Limb (tissue), 2 donors: ENCODE measurements around the gene BTBD17.

Experiments used
- DNase-seq, 2 donors: peaks; one replicate each; pipeline ENCODE4 v3.0.0-alpha.2; 2016; ENCODE audit errors: extremely low spot score in 2 of 2

BTBD17 gene

DNA sequence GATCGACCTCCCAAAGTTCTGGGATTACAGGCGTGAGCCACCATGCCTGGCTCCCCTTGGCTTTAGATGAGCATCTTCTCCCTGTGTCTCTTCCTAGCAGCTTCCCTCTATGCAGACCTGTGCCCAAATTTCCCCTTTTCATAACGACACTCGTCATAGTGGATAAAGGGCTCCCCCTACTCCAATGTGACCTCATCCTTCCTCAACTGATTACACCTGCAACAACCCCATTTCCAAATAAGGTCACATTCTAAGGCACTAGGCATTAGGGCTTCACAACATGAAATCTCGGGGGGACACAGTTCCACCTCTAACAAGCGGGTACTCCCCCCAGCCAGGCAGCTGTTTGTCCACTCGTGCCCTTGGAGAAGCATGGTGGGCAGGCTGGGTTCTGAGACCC lies 25.4 kb downstream of the BTBD17 start:
- no peak for DNase-seq

DNA sequence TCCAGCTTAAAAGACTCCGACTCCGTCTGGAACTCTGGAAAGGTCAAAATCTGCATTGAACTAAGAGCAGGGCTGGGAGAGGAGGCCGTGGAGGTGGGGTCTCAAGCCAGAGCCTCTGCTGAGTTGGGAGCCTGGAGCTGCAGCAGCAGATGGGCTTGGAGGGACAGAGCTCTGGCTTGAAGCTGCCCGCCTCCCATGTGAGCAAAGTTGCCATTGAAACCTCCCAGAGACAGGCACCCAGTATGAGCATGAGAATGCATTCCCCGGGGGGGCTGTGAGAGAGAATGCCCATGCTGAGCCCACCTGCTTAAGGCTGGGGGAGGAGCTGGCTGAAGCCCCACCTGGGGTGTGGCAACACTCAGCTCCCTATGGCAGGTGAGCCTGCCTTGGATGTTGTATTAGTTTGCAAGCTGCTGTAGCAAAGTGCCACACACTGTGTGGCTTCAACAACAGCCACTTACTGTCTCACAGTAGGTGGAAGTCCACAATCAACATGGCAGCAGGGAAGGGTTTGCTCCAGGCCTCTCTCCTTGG lies 26.1 kb downstream of the BTBD17 start:
- no peak for DNase-seq

DNA sequence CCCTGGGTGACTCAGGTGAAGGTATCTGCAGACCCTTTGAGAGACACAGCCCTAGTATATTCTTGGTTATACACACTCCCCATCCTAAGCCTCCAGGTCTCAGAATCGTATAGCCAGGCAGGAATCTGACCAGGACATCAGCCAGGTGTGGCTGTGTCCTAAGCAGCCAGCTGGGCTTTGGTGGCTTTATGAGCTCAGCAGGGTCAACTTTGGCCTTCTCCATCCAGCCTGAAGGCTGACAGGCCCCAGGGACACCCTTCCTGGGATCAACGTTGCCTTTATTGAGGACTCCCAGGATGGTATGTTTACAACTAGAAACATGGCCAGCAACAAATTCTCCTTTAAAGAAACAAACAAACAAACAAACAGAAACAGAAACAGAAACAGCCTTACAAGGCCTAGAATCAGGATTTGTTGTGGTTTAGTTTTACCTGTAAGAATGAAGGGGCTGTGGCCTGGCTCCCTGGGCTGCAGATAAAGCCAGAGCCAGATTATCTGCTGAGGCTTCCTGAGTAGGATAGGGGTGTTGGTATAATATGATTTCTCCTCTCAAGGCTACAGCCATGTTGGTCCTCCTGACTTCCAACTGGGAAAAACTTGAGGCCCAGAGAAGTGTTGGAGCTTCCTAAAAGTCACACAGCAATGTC lies 27.2 kb downstream of the BTBD17 start:
- DNase-seq: no peak

DNA sequence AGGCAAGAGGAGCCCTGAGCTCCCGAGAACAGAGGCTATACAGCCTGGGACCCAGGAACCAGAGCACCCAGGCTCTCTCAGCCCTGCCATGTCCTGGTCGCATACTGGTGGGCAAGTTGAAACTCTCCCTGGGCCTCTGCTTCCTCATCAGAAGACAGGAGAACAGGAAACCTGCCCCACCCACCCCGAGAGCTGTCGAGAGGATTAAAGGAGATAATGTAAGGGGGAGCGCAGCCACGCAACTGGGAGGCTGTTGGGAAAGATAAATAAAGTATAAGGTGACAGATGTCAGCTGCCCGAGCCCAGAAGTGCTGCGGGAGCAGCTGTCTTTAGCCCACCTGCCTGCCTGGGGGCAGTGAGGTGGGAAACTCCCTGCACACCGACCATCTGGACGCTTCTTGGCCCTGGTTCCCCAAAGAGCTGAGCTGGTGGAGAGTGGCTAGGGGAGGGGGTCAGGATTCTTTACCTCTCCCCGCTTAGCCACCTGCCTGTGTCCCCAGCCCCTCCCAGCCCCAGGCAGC lies 28.8 kb downstream of the BTBD17 start:
- DNase-seq: peak in 1 of 2 donors; percentile 21

DNA sequence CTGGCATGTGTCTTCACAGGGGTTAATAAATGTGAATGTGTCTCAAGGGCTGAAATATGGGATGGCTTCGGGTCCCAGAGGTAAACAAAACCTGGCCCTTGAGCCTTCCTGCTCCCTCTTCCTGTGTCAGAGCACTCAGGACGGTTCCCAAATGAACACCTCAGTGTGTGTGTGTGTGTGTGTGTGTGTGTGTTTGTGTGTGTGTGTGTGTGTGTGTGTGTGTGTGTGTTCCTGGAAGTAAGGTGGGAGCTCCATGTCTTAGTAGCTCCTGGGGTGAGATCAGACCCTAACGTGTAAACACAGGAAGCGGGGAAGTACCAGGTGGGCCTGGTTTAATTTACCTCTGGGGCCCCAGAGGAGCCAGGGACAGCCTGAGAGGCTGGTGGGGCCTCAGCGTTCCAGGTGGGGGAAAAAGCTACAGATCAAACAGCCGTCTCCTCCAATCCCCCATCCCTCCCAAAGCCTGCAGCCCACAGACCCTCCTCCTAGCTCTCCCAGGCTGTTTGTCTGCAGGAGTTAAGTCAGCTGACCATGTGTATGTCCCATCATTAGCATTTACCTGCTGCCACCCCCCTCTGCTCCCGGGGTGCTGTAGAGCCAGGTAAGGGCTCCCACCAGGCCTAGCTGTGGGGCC lies 29.5 kb downstream of the BTBD17 start:
- DNase-seq: no peak

DNA sequence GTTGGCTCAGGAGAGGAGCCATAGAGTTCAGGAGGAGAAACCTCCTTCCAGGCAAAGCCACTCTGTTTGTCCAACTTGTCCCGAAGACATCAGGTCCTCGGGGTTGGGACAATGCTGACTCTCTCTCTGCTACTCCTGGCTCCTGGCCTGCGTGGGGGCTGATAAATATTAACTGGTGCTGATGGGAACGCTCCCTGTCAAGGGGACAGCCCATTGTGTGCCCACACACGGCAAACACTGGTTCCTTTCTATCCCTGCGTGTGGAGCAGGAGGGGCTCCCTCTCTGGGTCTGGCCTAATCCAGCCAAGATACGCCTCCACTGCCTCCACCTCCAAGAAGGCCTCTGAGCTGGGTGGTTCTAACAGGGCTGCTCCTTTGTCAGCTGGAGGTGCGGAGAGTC lies 31.2 kb downstream of the BTBD17 start:
- no peak for DNase-seq

DNA sequence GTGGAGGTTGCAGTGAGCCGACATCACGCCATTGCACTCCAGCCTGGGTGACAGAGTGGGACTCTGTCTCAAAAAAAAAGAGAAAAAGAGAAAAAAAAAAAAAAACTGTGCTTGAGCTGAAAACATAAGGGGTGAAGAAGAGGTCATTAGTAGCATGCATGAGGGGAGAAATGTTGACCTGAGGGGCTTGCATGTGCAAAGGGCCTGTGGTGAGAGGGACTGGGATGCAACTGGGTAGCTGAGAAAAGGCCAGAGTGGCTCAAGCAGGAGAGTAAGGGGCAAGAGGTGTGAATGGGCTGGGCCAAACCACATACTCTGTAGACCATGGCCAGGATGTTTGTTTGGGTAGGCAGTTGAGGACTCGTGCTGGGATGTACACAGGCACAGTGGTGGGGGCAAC lies 32.3 kb downstream of the BTBD17 start:
- no peak for DNase-seq

DNA sequence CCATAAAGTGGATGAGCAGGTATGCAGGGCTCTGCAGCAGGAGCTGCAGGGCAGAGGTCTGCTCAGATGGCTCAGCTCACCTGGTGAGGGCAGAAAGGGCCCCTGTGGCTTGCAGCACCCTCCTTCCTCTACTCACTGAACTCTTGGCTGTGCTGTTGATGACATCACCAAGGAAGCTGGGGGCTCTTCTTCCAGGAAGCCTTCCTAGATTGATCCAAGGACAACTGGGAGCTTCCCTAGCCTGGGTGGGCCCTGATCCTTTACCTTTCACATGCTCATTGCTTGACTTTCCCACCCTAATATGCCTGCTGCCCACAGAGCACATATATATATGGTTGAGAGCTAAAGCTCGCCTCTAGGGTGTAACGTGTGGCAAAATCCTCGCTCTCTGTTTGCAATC lies 33.2 kb downstream of the BTBD17 start:
- no peak for DNase-seq

DNA sequence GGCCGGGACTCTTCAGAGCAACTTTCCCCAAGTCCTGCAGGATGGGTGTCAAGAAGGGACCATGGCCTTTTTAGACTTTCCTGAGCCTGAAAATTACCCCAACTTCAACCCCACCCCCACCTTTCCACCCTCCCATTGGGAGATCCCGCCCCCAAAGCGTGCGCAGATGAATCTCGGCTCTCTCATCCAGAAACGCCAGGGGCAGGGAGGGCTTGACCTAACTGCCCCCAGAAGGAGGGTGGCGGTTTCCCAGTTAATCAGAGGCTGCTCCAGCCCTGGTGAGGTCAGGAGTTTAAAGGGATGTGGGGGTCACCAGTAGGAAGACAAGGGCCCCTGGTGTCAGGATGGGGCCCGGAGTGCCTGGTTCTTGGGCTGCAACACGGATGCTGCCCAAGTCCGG lies 35.2 kb downstream of the BTBD17 start:
- DNase-seq: no peak

DNA sequence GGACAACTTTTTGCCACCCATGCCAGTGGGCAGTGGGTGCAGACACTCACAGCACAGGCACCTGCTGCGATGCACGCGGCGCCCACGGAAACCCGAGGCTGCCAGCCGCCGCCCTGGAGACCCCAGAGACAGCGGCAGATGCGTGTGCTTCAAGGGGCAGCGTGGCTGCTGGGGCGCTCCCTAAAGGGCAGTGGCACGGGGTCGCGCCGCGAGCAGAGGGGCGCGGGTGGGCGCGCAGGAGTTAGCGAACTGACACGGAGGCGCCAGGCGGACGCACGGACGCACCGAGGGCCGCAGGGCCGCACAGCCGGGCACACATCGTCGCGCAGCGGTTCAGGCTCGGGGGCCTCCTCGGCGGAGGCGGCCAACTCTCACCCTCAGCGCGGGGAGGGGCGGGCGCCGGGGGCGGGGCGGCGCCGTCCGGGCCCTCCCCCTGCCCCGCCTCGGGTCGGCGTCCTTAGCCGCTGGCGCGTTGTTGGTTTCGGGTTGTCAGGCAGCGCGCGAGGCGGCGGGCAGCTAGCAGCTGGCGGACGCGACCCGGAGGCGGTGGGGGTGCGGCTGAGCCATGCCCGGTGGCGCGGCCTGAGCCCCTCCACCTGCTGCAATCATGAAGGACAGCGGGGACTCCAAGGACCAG lies 35.8 kb downstream of the BTBD17 start, which contains the start of gene KIF19:
Gene KIF19, plus strand, starts transcription at position 484 of the 637 bp plus-strand sequence. Its CDS starts 124 bp downstream, at position 608.
- DNase-seq: peak; percentile 52 to 64

DNA sequence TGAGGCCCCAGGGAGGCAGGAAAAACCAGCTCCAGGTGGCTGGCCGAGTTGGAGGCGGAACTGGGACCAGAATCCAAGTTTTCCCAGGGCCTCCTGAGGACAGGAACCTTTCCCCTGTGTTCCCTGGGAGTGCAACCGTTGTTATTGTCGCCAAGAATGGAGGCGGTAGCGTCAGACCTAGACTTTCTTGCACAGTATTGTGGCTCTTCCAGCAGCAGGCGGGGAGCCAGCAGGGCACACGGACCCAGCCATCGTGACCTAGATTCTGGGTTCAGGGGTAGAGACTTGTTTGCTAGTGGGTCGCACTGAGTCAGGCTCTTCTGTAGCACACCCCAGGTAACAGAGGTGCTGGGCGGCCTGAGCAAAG lies 36.3 kb downstream of the BTBD17 start:
- DNase-seq: no peak

DNA sequence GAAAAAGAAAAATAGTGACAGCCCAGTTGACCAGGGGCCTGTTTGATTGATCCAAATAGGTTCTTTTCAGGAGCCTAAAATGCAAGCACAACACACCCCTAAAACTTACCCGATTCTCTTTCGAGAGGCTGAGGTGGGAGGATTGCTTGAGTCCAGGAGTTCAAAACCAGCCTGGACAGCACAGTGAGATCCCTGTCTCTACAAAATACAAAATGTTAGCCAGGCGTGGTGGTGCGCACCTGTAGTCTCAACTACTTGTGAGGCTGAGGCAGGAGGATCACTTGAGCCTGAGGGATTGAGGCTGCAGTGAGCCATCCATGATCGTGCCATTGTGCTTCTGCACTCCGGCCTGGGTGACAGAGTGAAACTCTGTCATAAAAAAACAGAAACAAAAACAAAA lies 37.1 kb downstream of the BTBD17 start:
- no peak for DNase-seq

DNA sequence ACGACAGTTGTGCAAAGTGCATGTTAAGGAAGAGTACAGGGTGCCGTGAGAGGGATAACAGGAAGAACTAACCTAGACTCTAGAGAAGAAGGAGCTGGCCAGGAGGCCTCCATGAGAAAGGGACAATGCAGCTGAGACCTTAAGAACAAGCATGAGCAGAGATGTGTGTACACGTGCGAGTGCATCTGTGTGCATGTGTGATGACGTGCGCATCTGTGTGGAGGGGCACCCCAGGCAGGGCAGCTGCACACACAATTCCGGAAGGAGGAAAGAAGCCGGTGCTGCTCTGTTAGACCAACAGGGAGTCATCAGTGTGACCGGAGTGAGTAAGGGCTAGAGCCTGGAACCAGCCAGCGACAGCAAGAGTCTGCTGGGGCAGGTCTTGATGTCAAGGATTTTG lies 43.3 kb downstream of the BTBD17 start:
- DNase-seq: no peak

DNA sequence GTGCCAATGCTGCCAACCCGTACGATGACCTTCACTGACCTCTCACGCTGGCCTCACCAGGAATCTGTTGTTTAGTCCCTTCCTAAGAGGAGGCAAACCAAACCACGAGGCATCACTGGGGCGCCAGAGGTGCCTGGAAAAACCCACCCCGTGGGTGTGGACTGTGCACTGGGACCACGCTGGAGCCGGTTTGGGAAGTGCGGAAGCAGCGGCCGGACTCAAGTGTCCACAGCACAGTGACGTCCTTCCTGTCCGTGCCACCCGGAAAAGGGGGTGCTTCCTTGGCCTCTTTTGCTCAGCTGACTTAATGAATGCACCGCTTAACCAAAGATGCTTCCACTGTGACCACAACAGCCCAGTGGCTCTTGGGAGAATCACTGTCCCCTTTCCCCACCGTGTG lies 44.6 kb downstream of the BTBD17 start:
- no peak for DNase-seq

DNA sequence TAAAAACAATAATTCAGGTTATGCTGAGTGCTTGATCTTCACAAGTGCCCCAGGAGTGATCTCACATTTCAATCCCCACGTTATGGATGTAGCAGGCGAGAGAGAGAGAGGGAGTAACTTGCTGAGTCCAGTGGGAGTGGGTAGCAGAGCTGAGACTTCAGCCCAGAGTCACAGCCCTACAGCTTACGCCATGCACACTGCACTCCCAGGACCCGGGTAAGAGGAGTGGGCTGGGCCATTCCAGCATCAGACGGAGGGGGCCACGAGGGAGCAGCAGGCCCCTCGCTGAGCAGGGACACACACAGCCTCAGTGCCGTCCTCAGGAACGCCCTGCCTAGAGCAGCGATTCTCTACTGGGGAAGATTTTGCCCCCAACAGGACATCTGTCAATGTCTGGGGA lies 45.4 kb downstream of the BTBD17 start:
- no peak for DNase-seq

DNA sequence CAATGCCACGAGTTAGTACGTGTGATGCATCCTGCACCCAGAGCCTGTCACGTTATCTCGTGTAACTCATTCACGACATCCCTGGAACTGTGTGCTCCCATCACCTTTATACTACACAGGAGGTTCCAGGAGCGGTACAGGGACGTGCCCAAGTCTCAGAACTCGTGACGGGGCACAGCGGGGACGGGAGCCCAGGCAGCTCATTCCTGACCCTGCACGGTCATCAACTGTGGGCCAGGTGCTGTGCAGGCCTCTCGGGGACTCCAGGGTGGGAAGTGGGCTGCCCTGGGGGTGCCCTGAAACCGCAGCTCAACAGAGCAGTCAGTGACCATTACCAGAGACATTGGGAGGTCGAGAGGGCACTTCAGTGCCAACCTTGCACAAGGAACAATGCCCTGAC lies 46.8 kb downstream of the BTBD17 start:
- no peak for DNase-seq

DNA sequence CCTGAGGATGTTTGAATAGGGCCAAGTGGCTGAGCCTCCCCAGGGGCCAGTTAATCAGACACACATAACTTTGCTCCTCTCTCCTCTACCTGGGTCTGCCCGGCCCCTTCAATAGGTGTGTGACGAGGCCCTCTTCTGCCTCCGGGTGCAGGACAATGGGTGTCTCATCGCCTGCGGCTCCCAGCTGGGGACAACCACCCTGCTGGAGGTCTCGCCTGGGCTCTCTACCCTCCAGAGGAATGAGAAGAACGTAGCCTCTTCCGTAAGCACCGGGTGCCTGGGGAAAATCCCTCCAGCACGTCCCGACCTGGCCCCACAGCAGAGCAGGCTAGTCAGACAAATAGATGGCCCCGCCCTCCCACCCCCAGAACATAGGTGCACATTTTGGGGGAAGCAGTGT lies 51.8 kb downstream of the BTBD17 start:
- DNase-seq: no peak

DNA sequence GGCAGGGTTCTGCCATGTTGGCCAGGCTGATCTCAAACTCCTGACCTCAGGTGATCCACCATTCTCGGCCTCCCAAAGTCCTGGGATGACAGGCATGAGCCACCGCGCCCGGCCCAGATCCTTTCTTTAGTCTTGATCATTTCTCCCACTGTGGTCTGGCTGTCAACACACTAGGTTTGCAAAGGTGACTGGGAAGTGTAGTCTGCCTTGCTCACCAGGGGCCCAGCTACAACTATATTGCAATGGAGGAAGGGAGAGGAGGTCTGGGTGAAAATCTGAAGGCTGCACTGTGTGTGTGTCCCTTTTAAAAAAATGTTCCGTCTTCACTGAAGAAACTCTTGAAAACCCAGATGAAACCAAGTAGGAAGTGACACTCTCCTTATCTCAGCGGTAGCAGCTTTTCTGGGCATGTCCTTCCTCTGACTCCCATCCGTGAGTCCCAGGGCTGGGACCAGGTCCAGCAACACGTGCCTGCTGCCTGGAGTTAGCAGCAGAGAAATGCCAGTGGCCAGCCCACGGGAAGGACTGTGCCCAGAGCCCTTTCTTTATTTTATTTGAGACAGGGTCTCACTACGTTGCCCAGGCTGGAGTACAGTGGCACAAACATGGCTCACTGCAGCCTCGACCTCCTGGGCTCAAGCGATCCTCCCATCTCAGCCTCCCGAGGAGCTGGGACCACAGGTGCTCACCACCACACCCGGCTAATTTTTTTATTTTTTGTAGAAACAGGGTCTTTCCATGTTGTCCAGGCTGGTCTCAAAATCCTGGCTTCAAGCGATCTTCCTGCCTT lies 53.5 kb downstream of the BTBD17 start:
- no peak for DNase-seq
